K562 (cell line): ENCODE data around the gene PIH1D1. TPM values are rescaled to one million over a fixed set of nuclear protein-coding genes. Genes with fewer than 3 reads are reported as not detected.

Experiments
- ATAC-seq: fragments of 200-7000 bp; cut with Tn5 transposase; 3 replicates; pipeline ENCODE4 v1.9.1; 2020; ENCODE audit warnings: moderate library complexity
- BruUV-seq: library from RNA; stranded (reverse); fragments of 400-500 nt; replicated peaks from 2 replicates; lab custom pipeline; 2021; lab: Mats Ljungman, UMichigan
- CTCF ChIA-PET: fragments of 300-600 bp; formaldehyde crosslinking; extraction: SDS; loops from one replicate; lab custom pipeline; 2021; ENCODE audit warnings: low intra/inter-chr PET ratio; lab: Yijun Ruan, JAX
- POLR2A ChIA-PET: fragments of 300-600, 350-650 bp; sonication (Branson Sonifier 250); formaldehyde crosslinking; extraction: SDS; loops from one replicate; lab custom pipeline; 2021; ENCODE audit warnings: antibody characterized with exemption, inconsistent platforms; lab: Yijun Ruan, JAX
- DNase-seq, 4 experiments: peaks; one replicate each; pipeline versions ENCODE4 v3.0.0 to v3.0.0-alpha.2; 2011 to 2018; ENCODE audit warnings: low spot score in 3 of 4, mixed read lengths in 3 of 4; ENCODE audit errors: extremely low read depth in 1 of 4
- FAIRE-seq: peaks from 2 replicates; lab custom pipeline; 2011; peaks lifted over from hg19 to GRCh38; lab: Jason Lieb, UNC
- H2AFZ ChIP-seq: 2 replicates; pipeline ENCODE4 v1.6.0; 2011; ENCODE audit warnings: low read depth, low read length, control low read depth, inconsistent platforms
- H3K27ac ChIP-seq: fragments of 200-600 bp; 3 replicates; pipeline ENCODE4 v1.8.0; 2011; ENCODE audit warnings: low read depth, mild to moderate bottlenecking, control low read depth, inconsistent platforms, low read length, moderate library complexity, mixed read lengths; ENCODE audit errors: extremely low read depth
- H3K27me3 ChIP-seq, 2 experiments: fragments of 300-600 bp in 1 of 2; 2 replicates in 1 of 2; 3 replicates in 1 of 2; pipeline versions ENCODE4 v1.6.0 to v1.8.0; 2011; ENCODE audit warnings: inconsistent platforms in 2 of 2, low read length in 2 of 2, mild to moderate bottlenecking in 1 of 2, mixed read lengths in 1 of 2, moderate library complexity in 1 of 2; ENCODE audit not compliant: control insufficient read depth in 2 of 2, insufficient read depth in 2 of 2
- H3K36me3 ChIP-seq: fragments of 300-600 bp; 3 replicates; pipeline ENCODE4 v1.8.0; 2011; ENCODE audit warnings: mild to moderate bottlenecking, low read length, inconsistent platforms; ENCODE audit not compliant: control insufficient read depth, insufficient read depth
- H3K4me1 ChIP-seq, 2 experiments: fragments of 200-600 bp in 1 of 2; replicated peaks in 1 of 2; 2 replicates in 1 of 2; 3 replicates in 1 of 2; pipeline versions ENCODE4 v1.5.1 to v1.8.0; 2011; ENCODE audit warnings: inconsistent platforms in 2 of 2, low read length in 2 of 2, mild to moderate bottlenecking in 1 of 2, mixed read lengths in 1 of 2, moderate library complexity in 1 of 2; ENCODE audit not compliant: control insufficient read depth in 2 of 2, insufficient read depth in 2 of 2
- H3K4me2 ChIP-seq: 2 replicates; pipeline ENCODE4 v1.6.1; 2011; ENCODE audit warnings: low read length, control low read depth, inconsistent platforms, mixed read lengths; ENCODE audit not compliant: insufficient read depth
- H3K4me3 ChIP-seq: fragments of 200-600 bp; sonication (generic), shearing (Covaris generic); 2 replicates; pipeline ENCODE4 v1.5.1; 2016; ENCODE audit warnings: control low read depth, inconsistent platforms
- H3K79me2 ChIP-seq: fragments of 200-600 bp; 3 replicates; pipeline ENCODE4 v1.8.0; 2011; ENCODE audit warnings: low read length, inconsistent platforms; ENCODE audit not compliant: control insufficient read depth, insufficient read depth
- H3K9ac ChIP-seq, 2 experiments: 2 replicates each; pipeline versions ENCODE4 v1.6.0 to v1.6.1; 2011; ENCODE audit warnings: low read depth in 2 of 2, low read length in 2 of 2, control low read depth in 1 of 2, inconsistent platforms in 1 of 2, mild to moderate bottlenecking in 1 of 2, mixed read lengths in 1 of 2; ENCODE audit not compliant: insufficient read depth in 1 of 2
- H3K9me1 ChIP-seq: one replicate; pipeline ENCODE4 v1.6.0; 2011; ENCODE audit warnings: inconsistent platforms, mild to moderate bottlenecking, low read length, moderate library complexity; ENCODE audit not compliant: control insufficient read depth, insufficient read depth
- H3K9me3 ChIP-seq: replicated peaks from 2 replicates; pipeline ENCODE4 v1.5.1; 2011; ENCODE audit warnings: low read depth, low read length, inconsistent platforms; ENCODE audit not compliant: control insufficient read depth, insufficient read depth
- H4K20me1 ChIP-seq: replicated peaks from 2 replicates; pipeline ENCODE4 v1.6.1; 2011; ENCODE audit warnings: low read length, inconsistent platforms, mixed read lengths; ENCODE audit not compliant: control insufficient read depth, insufficient read depth
- BHLHE40 ChIP-seq: IDR thresholded peaks from 2 replicates; pipeline ENCODE4 v1.6.1; 2011; ENCODE audit warnings: low read length, improper control_type of control experiment
- KAT7 ChIP-seq: sonication (generic); formaldehyde crosslinking; IDR thresholded peaks from 2 replicates; pipeline ENCODE4 v1.8.0; 2022; ENCODE audit warnings: missing genetic modification reagents, mild to moderate bottlenecking, borderline replicate concordance
- NR2C2 ChIP-seq, 2 experiments: fragments of 200-800 bp in 1 of 2; sonication (Bioruptor generic) in 1 of 2; sonication (generic) in 1 of 2; formaldehyde crosslinking in 1 of 2; IDR thresholded peaks; 2 replicates each; pipeline versions ENCODE4 v1.6.1 to v1.8.0; 2016 to 2022; ENCODE audit warnings: mild to moderate bottlenecking in 1 of 2, missing compliant biosample characterization in 1 of 2, missing genetic modification characterization in 1 of 2, missing genetic modification reagents in 1 of 2
- PHB2 ChIP-seq: fragments of 450-650 bp; IDR thresholded peaks from 2 replicates; pipeline ENCODE4 v1.6.1; 2017; ENCODE audit warnings: low read depth
- ZHX1 ChIP-seq: fragments of 150-350 bp; conservative IDR thresholded peaks from 2 replicates; pipeline ENCODE4 v1.6.1; 2014; ENCODE audit warnings: low read length
- WGBS: fragments of 100-300 bp; shearing (Covaris generic); methylation state at CpG from one replicate; pipeline ENCODE4 v1.1.6; 2016; ENCODE audit warnings: low coverage, mixed read lengths; ENCODE audit not compliant: insufficient coverage; ENCODE audit errors: missing lambda C conversion rate; 5-methylcytosine and 5-hydroxymethylcytosine counted together
- in situ Hi-C: fragments of 300-500 bp; cut with MboI; formaldehyde crosslinking; loops from 4 replicates; pipeline ENCODE4 v1.15.0; 2018; ENCODE audit warnings: inconsistent platforms, mixed read lengths
- intact Hi-C: fragments of 100-400 bp; cut with micrococcal nuclease; formaldehyde crosslinking; loops from 2 replicates; pipeline ENCODE4 v1.14.2; 2022
- polyA plus RNA-seq, 8 experiments: library from polyadenylated mRNA; depleted of rRNA in 4 of 8; stranded (reverse) in 5 of 8; unstranded in 3 of 8; fragments of >200 nt; fragmentation: Nextera tagmentation in 2 of 8; fragmentation: Illumina TruSeq in 1 of 8; extraction: Ambion mirVana in 2 of 8; extraction: Trizol in 1 of 8; gene quantifications; 2 replicates each; pipeline versions ENCODE4 v1.2.1 to v1.2.3, GENCODE V29; 2011 to 2014; ENCODE audit warnings: inconsistent platforms in 1 of 8, missing spikeins in 1 of 8
- total RNA-seq, 7 experiments: library from RNA; depleted of rRNA in 6 of 7; stranded (reverse); fragments of >200 nt in 6 of 7; fragmentation: Illumina TruSeq in 2 of 7; extraction: Trizol in 2 of 7; gene quantifications; 2 replicates each; pipeline versions ENCODE4 v1.2.1 to v1.2.3, GENCODE V29; 2011 to 2021; ENCODE audit warnings: low replicate concordance in 1 of 7

The PIH1D1 gene
- total and polyA plus RNA-seq, 9 of the 15 experiments (the other 6 are each of a cell fraction or from before 2014, with no cell fraction given): 26.5 to 224 (median 137) TPM

DNA sequence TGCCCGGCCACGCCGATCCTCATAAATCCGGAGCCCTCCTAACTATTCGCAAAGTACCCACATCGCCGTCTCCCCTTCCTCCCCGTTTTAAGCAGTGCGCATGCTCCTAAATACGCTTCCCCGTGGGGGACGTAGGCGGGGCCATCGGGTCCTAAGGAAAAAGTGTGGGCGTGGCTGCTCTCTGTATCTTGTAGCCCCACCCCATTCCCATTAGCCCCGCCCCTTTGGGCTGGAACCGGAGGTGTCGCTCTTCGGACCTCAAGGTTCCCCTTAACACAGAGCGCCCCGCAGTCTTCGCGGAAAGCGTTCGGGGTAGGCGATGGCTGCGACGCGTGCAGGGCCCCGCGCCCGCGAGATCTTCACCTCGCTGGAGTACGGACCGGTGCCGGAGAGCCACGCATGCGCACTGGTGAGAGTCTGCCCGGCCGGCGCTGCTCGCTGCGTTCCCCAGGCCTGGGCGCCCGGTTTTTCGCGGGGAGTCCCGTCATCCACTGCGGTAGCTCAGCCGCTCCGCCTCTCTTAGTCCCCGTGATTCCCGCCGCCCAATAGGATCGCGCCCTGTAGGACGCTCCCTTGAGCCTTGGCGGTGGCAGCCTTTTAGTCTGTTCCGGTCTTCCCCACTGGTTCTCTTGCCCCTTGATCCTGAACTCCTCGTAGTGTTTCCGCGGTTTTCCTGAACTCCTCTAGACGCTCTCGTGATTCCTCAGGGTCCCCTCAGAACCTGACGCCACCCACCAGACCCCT lies 1.6 kb upstream of the PIH1D1 start, which contains the start of gene ALDH16A1 (continued):
- TF ChIP-seq ZHX1: no peak

- no TSS peak for BruUV-seq
- Histone ChIP-seq H3K9ac (peak overlapping the region; percentile 79 to 87), H3K4me3 (peak overlapping the region; percentile 79), H3K4me1 (peaks cover 13 to 59% of the 10 kb centered on the region in 2 experiments; a peak in 4 of 5 replicates), H3K79me2 (peaks cover 51% of the 10 kb centered on the region), H3K27me3 (no peaks in the 10 kb centered on the region), H4K20me1 (no peaks in the 10 kb centered on the region; the same call in 1 of the 2 replicates), H3K27ac (peak overlapping the region; percentile 41), H3K4me2 (peak overlapping the region; percentile 78), H3K36me3 (peaks cover 44% of the 10 kb centered on the region; the same call in 2 of the 3 replicates), H3K9me3 (no peaks in the 10 kb centered on the region), H3K9me1 (no peaks in the 10 kb centered on the region), H2AFZ (no peak overlapping the region)
- ATAC-seq (no peak), DNase-seq (no peak), FAIRE-seq (no peak)
- POLR2A ChIA-PET: interaction anchor here (1.0 to 1.7 kb wide), 2 partner anchors 21 to 26 kb away, joined by 4 read pairs; no protein-coding TSS in a partner anchor
- 20% methylated on average over 6 of the region's 7 CpGs for WGBS
- intact Hi-C loops: no loop called here
- in situ Hi-C loops: no loop called here
- 0 out of 2 replicates have a peak, but pooled peaks have one; percentile 12 for TF ChIP-seq PHB2
- TF ChIP-seq BHLHE40: peak; percentile 69; the same call in 1 of the 2 replicates
- no peak for TF ChIP-seq KAT7 (CRISPR knock-in tag)
- no peak for TF ChIP-seq NR2C2 (CRISPR knock-in tag; IDR thresholded peaks at IDR 0.05)
- TF ChIP-seq NR2C2 (tag; IDR thresholded peaks at IDR 0.05): no peak
- CTCF ChIA-PET: no interaction called here
Measured at GRCh38 chr19:49450405-49450804, 1.2 kb downstream of the PIH1D1 start.
